ENCODE measurements around the gene TCERG1L. TPM values are rescaled to one million over a fixed set of nuclear protein-coding genes. Genes with fewer than 3 reads are reported as not detected.

Gene TCERG1L
- polyA plus RNA-seq, 3 donors = not detected

- H3K79me2 ChIP-seq (ENCODE audit: insufficient read depth, low read length) = no peaks in the 10 kb centered on the region
- H3K4me1 Mint-ChIP-seq = no peaks in the 10 kb centered on the region
- peaks cover 0 to 5% (median 4%) of the 10 kb centered on the region in 3 donors for H3K27me3 Mint-ChIP-seq (ENCODE audit: low read depth in 3 of 3)
- H3K27me3 ChIP-seq (ENCODE audit: control insufficient read depth in 2 of 2, insufficient read depth in 2 of 2, low read length in 2 of 2) = no peaks in the 10 kb centered on the region
- H2AFZ ChIP-seq (ENCODE audit: insufficient read depth, low read depth, low read length, poor library complexity, severe bottlenecking) = no peak overlapping the region
- H3K9me3 ChIP-seq (replicated peaks in 1 of 2; ENCODE audit: control insufficient read depth in 1 of 2, insufficient read depth in 1 of 2, low read length in 2 of 2) = no peaks in the 10 kb centered on the region
- no peak overlapping the region for H3K27ac Mint-ChIP-seq
- no peak overlapping the region for H3K4me3 ChIP-seq (replicated peaks in 1 of 3; ENCODE audit: low read depth in 2 of 3, low read length in 3 of 3)
- no peak overlapping the region for H3K4me2 ChIP-seq (replicated peaks; ENCODE audit: extremely low read depth, low read length, poor library complexity, severe bottlenecking)
- no peak for TF ChIP-seq CTCF (IDR thresholded peaks at IDR 0.05)
- no peak overlapping the region for H3K4me3 Mint-ChIP-seq
- no CpG with 5 or more reads among the region's 3 CpGs for WGBS (ENCODE audit: insufficient coverage)
- H3K9ac ChIP-seq (ENCODE audit: insufficient read depth, low read length, poor library complexity, severe bottlenecking) = no peak overlapping the region
- no peak for DNase-seq
- peaks cover 0 to 12% (median 7%) of the 10 kb centered on the region in 7 donors for H3K9me3 Mint-ChIP-seq
- H4K20me1 ChIP-seq (ENCODE audit: insufficient read depth, low read length) = no peaks in the 10 kb centered on the region
- no peaks in the 10 kb centered on the region for H3K4me1 ChIP-seq (ENCODE audit: control insufficient read depth in 1 of 2, insufficient read depth in 2 of 2, low read length in 2 of 2)
- intact Hi-C loops (cut with micrococcal nuclease) = no loop called here
- H3K36me3 Mint-ChIP-seq = no peaks in the 10 kb centered on the region
- H3K27ac ChIP-seq (ENCODE audit: low read depth in 1 of 2, low read length in 2 of 2) = no peak overlapping the region
- no peaks in the 10 kb centered on the region for H3K36me3 ChIP-seq (replicated peaks in 1 of 2; ENCODE audit: control insufficient read depth in 1 of 2, insufficient read depth in 2 of 2, low read length in 2 of 2)
These were observed 11.0 kb downstream of the TCERG1L start for GRCh38 chr10:131300508-131300907.

- no peaks in the 10 kb centered on the region for H3K36me3 Mint-ChIP-seq
- Histone ChIP-seq H3K36me3 (replicated peaks in 1 of 2; ENCODE audit: control insufficient read depth in 1 of 2, insufficient read depth in 2 of 2, low read length in 2 of 2) (no peaks in the 10 kb centered on the region), H4K20me1 (ENCODE audit: insufficient read depth, low read length) (no peaks in the 10 kb centered on the region), H3K9ac (ENCODE audit: insufficient read depth, low read length, poor library complexity, severe bottlenecking) (no peak overlapping the region), H2AFZ (ENCODE audit: insufficient read depth, low read depth, low read length, poor library complexity, severe bottlenecking) (no peak overlapping the region), H3K4me3 (replicated peaks in 1 of 3; ENCODE audit: low read depth in 2 of 3, low read length in 3 of 3) (no peak overlapping the region), H3K9me3 (replicated peaks in 1 of 2; ENCODE audit: control insufficient read depth in 1 of 2, insufficient read depth in 1 of 2, low read length in 2 of 2) (no peaks in the 10 kb centered on the region), H3K27ac (ENCODE audit: low read depth in 1 of 2, low read length in 2 of 2) (no peak overlapping the region), H3K27me3 (ENCODE audit: control insufficient read depth in 2 of 2, insufficient read depth in 2 of 2, low read length in 2 of 2) (no peaks in the 10 kb centered on the region), H3K79me2 (ENCODE audit: insufficient read depth, low read length) (no peaks in the 10 kb centered on the region), H3K4me1 (ENCODE audit: control insufficient read depth in 1 of 2, insufficient read depth in 2 of 2, low read length in 2 of 2) (no peaks in the 10 kb centered on the region), H3K4me2 (replicated peaks; ENCODE audit: extremely low read depth, low read length, poor library complexity, severe bottlenecking) (no peak overlapping the region)
- DNase-seq = no peak
- no peak overlapping the region for H3K4me3 Mint-ChIP-seq
- no CpG with 5 or more reads among the region's 7 CpGs for WGBS (ENCODE audit: insufficient coverage)
- peaks cover 0 to 6% (median 4%) of the 10 kb centered on the region in 3 donors for H3K27me3 Mint-ChIP-seq (ENCODE audit: low read depth in 3 of 3)
- TF ChIP-seq CTCF (IDR thresholded peaks at IDR 0.05) = no peak
- intact Hi-C loops (cut with micrococcal nuclease) = no loop called here
- H3K4me1 Mint-ChIP-seq = no peaks in the 10 kb centered on the region
- no peak overlapping the region for H3K27ac Mint-ChIP-seq
- peaks cover 0 to 6% (median 2%) of the 10 kb centered on the region in 7 donors for H3K9me3 Mint-ChIP-seq
These were observed 20.7 kb downstream of the TCERG1L start for GRCh38 chr10:131290781-131291180.
